HepG2 (cell line): Measurements from ENCODE around the gene DOK1. TPM values are rescaled to one million over a fixed set of nuclear protein-coding genes. Genes with fewer than 3 reads are reported as not detected.

ENCODE experiments used
- ARID3A ChIP-seq: IDR thresholded peaks from 2 replicates; pipeline ENCODE4 v1.6.1; 2012; ENCODE audit warnings: low read depth, low read length, improper control_type of control experiment
- DMAP1 ChIP-seq: IDR thresholded peaks from 2 replicates; pipeline ENCODE4 v1.6.1; 2016
- ELF4 ChIP-seq: sonication (generic); formaldehyde crosslinking; IDR thresholded peaks from 2 replicates; pipeline ENCODE4 v1.5.0; 2020; ENCODE audit warnings: missing genetic modification reagents, mild to moderate bottlenecking, moderate library complexity, borderline replicate concordance
- SETDB1 ChIP-seq: sonication (generic); formaldehyde crosslinking; IDR thresholded peaks from 2 replicates; pipeline ENCODE4 v1.5.1; 2020; ENCODE audit warnings: missing genetic modification reagents, mild to moderate bottlenecking, borderline replicate concordance
- SNRNP70 ChIP-seq: fragments of 200-400 bp; formaldehyde crosslinking; IDR thresholded peaks from 2 replicates; pipeline ENCODE4 v1.6.1; 2017; ENCODE audit warnings: mild to moderate bottlenecking, low read depth, low read length, moderate library complexity
- SP4 ChIP-seq: sonication (generic); formaldehyde crosslinking; IDR thresholded peaks from 2 replicates; pipeline ENCODE4 v1.8.1; 2023; ENCODE audit warnings: mild to moderate bottlenecking, missing genetic modification reagents
- ZFAT ChIP-seq: sonication (generic); formaldehyde crosslinking; conservative IDR thresholded peaks from 2 replicates; pipeline ENCODE4 v1.8.1; 2023; ENCODE audit warnings: missing genetic modification reagents, inconsistent platforms
- ZFP41 ChIP-seq: sonication (generic); formaldehyde crosslinking; IDR thresholded peaks from 2 replicates; pipeline ENCODE4 v1.4.0; 2020; ENCODE audit warnings: mild to moderate bottlenecking, missing genetic modification reagents, borderline replicate concordance
- ZMYM4 ChIP-seq: sonication (generic); formaldehyde crosslinking; IDR thresholded peaks from 2 replicates; pipeline ENCODE4 v1.8.1; 2023; ENCODE audit warnings: mild to moderate bottlenecking, missing genetic modification reagents
- ZNF503 ChIP-seq: sonication (generic); formaldehyde crosslinking; IDR thresholded peaks from 2 replicates; pipeline ENCODE4 v1.4.0; 2020; ENCODE audit warnings: missing genetic modification reagents
- ZNF616 ChIP-seq: sonication (generic); formaldehyde crosslinking; IDR thresholded peaks from 2 replicates; pipeline ENCODE4 v1.5.0; 2020; ENCODE audit warnings: low read depth, mild to moderate bottlenecking, missing genetic modification reagents
- polyA plus RNA-seq, 8 experiments: library from polyadenylated mRNA; depleted of rRNA in 3 of 8; stranded (reverse) in 7 of 8; unstranded in 1 of 8; fragments of >200 nt; fragmentation: Illumina TruSeq in 4 of 8; extraction: Trizol in 4 of 8; gene quantifications; 2 replicates each; pipeline versions ENCODE4 v1.2.1 to v1.2.3, GENCODE V29; 2011 to 2016; ENCODE audit warnings: low read depth in 4 of 8, missing spikeins in 1 of 8, mixed read lengths in 1 of 8; ENCODE audit not compliant: insufficient read depth in 1 of 8
- total RNA-seq, 5 experiments: library from RNA; depleted of rRNA; stranded (reverse); fragments of >200 nt; fragmentation: Illumina TruSeq; extraction: Trizol; gene quantifications; 2 replicates each; pipeline ENCODE4 v1.2.3, GENCODE V29; 2016; ENCODE audit warnings: low read depth in 1 of 5
- TF ChIP-seq, protein P1 (sequence below): sonication (generic); formaldehyde crosslinking; conservative IDR thresholded peaks from 2 replicates; pipeline ENCODE4 v1.4.0; 2020; ENCODE audit warnings: missing genetic modification reagents
- TF ChIP-seq, protein P2 (sequence below): sonication (generic); formaldehyde crosslinking; conservative IDR thresholded peaks from 2 replicates; pipeline ENCODE4 v1.8.0; 2022; ENCODE audit warnings: low read depth, missing genetic modification reagents
- TF ChIP-seq, protein P3 (sequence below): sonication (generic); formaldehyde crosslinking; IDR thresholded peaks from 2 replicates; pipeline ENCODE4 v1.4.0; 2020; ENCODE audit warnings: missing genetic modification reagents, mild to moderate bottlenecking, borderline replicate concordance
- TF ChIP-seq, protein P4 (sequence below): sonication (generic); formaldehyde crosslinking; conservative IDR thresholded peaks from 2 replicates; pipeline ENCODE4 v1.5.0; 2020; ENCODE audit warnings: missing genetic modification reagents

DOK1 gene
- total and polyA plus RNA-seq, 2 of the 13 experiments (the other 11 are each of a cell fraction or from before 2014, with no cell fraction given), result 0.53 to 0.74 TPM

DNA sequence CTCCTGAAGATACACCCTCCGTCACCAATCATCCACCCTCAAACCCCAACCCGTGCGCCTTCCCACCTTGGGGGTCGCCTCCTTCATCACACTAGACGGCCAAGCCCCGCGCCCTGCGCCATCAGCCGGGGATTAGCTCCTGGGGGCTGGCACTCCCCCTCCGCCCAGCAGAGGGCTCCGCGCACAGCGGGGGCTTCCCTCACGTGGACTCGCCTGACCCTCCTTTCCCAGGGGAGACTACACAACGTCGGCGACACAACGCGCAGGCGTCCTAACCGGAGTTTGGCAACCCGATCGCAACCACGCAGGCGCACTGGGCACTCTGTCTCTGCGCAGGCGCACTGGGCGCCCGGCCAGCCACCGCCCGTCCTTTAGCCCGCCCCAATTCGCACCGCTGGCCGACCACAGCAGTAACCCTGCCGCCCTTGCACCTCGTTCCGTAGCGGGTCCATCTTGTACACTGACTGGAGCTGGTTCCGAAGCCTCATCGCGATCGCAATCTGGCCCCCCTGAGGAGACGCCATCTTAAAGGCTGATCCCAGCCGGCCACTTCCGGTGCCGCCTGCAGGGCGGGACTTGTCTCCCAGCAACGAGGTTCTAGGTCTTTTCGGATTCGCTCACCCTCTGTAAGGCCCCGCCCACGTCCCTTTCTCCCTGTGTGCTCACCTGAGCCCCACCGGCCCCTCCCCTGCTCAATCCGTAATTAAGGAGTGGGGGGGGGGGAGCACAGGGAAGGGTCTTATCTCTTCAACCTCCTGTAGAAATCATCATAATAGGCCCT, 47.2 kb upstream of the DOK1 start, which contains the start of gene PCGF1 (continued):
- TF ChIP-seq, protein P1, sequence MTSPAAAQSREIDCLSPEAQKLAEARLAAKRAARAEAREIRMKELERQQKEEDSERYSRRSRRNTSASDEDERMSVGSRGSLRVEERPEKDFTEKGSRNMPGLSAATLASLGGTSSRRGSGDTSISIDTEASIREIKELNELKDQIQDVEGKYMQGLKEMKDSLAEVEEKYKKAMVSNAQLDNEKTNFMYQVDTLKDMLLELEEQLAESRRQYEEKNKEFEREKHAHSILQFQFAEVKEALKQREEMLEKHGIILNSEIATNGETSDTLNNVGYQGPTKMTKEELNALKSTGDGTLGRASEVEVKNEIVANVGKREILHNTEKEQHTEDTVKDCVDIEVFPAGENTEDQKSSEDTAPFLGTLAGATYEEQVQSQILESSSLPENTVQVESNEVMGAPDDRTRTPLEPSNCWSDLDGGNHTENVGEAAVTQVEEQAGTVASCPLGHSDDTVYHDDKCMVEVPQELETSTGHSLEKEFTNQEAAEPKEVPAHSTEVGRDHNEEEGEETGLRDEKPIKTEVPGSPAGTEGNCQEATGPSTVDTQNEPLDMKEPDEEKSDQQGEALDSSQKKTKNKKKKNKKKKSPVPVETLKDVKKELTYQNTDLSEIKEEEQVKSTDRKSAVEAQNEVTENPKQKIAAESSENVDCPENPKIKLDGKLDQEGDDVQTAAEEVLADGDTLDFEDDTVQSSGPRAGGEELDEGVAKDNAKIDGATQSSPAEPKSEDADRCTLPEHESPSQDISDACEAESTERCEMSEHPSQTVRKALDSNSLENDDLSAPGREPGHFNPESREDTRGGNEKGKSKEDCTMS (CRISPR knock-in tag), result no peak
- TF ChIP-seq DMAP1 (CRISPR knock-in tag) (peak; percentile 85), ZFP41 (no peak), ZMYM4 (CRISPR knock-in tag) (peak; percentile 94), ARID3A (no peak), ZFAT (no peak), SETDB1 (CRISPR knock-in tag) (no peak), ZNF503 (CRISPR knock-in tag) (peak; percentile 61; the same call in 1 of the 2 replicates), ZNF616 (0 out of 2 replicates have a peak, but pooled peaks have one; percentile 79), SP4 (CRISPR knock-in tag) (peak; percentile 89), SNRNP70 (no peak), ELF4 (CRISPR knock-in tag) (peak; percentile 11; the same call in 1 of the 2 replicates)
- TF ChIP-seq, protein P2, sequence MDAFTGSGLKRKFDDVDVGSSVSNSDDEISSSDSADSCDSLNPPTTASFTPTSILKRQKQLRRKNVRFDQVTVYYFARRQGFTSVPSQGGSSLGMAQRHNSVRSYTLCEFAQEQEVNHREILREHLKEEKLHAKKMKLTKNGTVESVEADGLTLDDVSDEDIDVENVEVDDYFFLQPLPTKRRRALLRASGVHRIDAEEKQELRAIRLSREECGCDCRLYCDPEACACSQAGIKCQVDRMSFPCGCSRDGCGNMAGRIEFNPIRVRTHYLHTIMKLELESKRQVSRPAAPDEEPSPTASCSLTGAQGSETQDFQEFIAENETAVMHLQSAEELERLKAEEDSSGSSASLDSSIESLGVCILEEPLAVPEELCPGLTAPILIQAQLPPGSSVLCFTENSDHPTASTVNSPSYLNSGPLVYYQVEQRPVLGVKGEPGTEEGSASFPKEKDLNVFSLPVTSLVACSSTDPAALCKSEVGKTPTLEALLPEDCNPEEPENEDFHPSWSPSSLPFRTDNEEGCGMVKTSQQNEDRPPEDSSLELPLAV, result no peak
- TF ChIP-seq, protein P3, sequence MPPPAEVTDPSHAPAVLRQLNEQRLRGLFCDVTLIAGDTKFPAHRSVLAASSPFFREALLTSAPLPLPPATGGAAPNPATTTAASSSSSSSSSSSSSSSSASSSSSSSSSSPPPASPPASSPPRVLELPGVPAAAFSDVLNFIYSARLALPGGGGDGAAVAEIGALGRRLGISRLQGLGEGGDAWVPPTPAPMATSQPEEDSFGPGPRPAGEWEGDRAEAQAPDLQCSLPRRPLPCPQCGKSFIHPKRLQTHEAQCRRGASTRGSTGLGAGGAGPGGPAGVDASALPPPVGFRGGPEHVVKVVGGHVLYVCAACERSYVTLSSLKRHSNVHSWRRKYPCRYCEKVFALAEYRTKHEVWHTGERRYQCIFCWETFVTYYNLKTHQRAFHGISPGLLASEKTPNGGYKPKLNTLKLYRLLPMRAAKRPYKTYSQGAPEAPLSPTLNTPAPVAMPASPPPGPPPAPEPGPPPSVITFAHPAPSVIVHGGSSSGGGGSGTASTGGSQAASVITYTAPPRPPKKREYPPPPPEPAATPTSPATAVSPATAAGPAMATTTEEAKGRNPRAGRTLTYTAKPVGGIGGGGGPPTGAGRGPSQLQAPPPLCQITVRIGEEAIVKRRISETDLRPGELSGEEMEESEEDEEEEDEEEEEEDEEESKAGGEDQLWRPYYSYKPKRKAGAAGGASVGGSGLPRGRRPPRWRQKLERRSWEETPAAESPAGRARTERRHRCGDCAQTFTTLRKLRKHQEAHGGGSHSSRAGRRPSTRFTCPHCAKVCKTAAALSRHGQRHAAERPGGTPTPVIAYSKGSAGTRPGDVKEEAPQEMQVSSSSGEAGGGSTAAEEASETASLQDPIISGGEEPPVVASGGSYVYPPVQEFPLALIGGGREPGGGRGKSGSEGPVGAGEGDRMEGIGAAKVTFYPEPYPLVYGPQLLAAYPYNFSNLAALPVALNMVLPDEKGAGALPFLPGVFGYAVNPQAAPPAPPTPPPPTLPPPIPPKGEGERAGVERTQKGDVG (CRISPR knock-in tag), result peak; percentile 63; the same call in 1 of the 2 replicates
- TF ChIP-seq, protein P4, sequence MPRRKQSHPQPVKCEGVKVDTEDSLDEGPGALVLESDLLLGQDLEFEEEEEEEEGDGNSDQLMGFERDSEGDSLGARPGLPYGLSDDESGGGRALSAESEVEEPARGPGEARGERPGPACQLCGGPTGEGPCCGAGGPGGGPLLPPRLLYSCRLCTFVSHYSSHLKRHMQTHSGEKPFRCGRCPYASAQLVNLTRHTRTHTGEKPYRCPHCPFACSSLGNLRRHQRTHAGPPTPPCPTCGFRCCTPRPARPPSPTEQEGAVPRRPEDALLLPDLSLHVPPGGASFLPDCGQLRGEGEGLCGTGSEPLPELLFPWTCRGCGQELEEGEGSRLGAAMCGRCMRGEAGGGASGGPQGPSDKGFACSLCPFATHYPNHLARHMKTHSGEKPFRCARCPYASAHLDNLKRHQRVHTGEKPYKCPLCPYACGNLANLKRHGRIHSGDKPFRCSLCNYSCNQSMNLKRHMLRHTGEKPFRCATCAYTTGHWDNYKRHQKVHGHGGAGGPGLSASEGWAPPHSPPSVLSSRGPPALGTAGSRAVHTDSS (CRISPR knock-in tag), result no peak
